HL-60 (cell line): ENCODE measurements around the gene TACC3.

Experiments used
- DNase-seq, 2 experiments: peaks; one replicate each; pipeline ENCODE4 v3.0.0-alpha.2; 2010 to 2020; ENCODE audit warnings: low read depth in 1 of 2, low spot score in 1 of 2
- H3K27ac ChIP-seq: fragments of 250-450 bp; sonication (Bioruptor Pico); replicated peaks from 2 replicates; pipeline ENCODE4 v1.5.1; 2020; ENCODE audit warnings: mild to moderate bottlenecking, moderate library complexity
- H3K27me3 ChIP-seq: fragments of 250-450 bp; sonication (Bioruptor Pico); 2 replicates; pipeline ENCODE4 v1.5.1; 2021; ENCODE audit warnings: mild to moderate bottlenecking, moderate library complexity; ENCODE audit not compliant: insufficient read depth, poor library complexity, severe bottlenecking
- H3K4me3 ChIP-seq: replicated peaks from 2 replicates; pipeline ENCODE4 v1.5.1; 2011; ENCODE audit warnings: mild to moderate bottlenecking, control low read depth, low read length; ENCODE audit not compliant: insufficient read depth
- GABPA ChIP-seq: IDR thresholded peaks from 2 replicates; pipeline ENCODE4 v1.6.1; 2012; ENCODE audit warnings: low read depth
- POLR2AphosphoS5 ChIP-seq: IDR thresholded peaks from 2 replicates; pipeline ENCODE4 v1.6.1; 2012; ENCODE audit warnings: low read depth
- SPI1 ChIP-seq: IDR thresholded peaks from 2 replicates; pipeline ENCODE4 v1.6.1; 2012; ENCODE audit warnings: low read depth, mild to moderate bottlenecking, borderline replicate concordance
- TF ChIP-seq, protein P1 (sequence below): IDR thresholded peaks from one replicate; pipeline ENCODE4 v1.5.1; 2011; ENCODE audit warnings: low read length, control low read depth, inconsistent platforms; ENCODE audit not compliant: insufficient read depth
- TF ChIP-seq, protein P2 (sequence below): IDR thresholded peaks from 2 replicates; pipeline ENCODE4 v1.6.1; 2012; ENCODE audit warnings: low read depth; ENCODE audit not compliant: insufficient replicate concordance

TACC3 gene

DNA sequence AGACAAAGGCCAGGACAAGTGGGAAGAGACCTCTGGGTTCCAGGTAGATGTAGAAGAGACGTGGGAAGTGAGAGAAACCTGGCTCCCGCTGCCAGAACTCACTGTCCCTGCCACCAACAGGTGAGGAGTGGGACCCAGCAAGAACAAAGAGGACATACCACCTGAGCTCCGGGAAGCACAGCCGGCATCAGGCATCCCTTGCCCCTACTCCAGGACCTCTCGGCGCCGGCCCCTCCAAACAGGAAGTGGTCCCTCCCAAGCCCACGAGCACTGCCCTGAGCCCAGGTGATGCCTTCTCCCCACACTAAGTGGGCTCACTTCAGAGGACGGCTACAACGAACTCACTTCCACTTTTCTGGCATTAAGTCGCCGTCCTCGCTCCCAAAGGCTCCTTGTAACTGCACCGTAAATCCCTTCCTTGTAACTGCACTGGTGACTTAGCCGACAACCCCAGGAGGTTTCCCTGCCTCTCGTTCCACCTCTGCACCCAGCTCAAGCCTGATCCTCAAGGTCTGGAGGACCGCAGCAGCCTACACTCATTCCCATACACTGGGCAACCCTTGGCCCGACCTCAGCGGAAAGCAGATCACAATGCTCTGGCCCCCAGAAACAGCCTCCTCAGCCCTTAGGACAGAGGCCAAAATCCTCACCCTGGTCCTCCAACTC, 46.1 kb upstream of the TACC3 start:
- no peak overlapping the region for H3K27ac ChIP-seq
- DNase-seq, result no peak
- no peak overlapping the region for H3K4me3 ChIP-seq
- TF ChIP-seq GABPA, result no peak
- TF ChIP-seq, protein P1, sequence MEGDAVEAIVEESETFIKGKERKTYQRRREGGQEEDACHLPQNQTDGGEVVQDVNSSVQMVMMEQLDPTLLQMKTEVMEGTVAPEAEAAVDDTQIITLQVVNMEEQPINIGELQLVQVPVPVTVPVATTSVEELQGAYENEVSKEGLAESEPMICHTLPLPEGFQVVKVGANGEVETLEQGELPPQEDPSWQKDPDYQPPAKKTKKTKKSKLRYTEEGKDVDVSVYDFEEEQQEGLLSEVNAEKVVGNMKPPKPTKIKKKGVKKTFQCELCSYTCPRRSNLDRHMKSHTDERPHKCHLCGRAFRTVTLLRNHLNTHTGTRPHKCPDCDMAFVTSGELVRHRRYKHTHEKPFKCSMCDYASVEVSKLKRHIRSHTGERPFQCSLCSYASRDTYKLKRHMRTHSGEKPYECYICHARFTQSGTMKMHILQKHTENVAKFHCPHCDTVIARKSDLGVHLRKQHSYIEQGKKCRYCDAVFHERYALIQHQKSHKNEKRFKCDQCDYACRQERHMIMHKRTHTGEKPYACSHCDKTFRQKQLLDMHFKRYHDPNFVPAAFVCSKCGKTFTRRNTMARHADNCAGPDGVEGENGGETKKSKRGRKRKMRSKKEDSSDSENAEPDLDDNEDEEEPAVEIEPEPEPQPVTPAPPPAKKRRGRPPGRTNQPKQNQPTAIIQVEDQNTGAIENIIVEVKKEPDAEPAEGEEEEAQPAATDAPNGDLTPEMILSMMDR, result no peak
- TF ChIP-seq, protein P2, sequence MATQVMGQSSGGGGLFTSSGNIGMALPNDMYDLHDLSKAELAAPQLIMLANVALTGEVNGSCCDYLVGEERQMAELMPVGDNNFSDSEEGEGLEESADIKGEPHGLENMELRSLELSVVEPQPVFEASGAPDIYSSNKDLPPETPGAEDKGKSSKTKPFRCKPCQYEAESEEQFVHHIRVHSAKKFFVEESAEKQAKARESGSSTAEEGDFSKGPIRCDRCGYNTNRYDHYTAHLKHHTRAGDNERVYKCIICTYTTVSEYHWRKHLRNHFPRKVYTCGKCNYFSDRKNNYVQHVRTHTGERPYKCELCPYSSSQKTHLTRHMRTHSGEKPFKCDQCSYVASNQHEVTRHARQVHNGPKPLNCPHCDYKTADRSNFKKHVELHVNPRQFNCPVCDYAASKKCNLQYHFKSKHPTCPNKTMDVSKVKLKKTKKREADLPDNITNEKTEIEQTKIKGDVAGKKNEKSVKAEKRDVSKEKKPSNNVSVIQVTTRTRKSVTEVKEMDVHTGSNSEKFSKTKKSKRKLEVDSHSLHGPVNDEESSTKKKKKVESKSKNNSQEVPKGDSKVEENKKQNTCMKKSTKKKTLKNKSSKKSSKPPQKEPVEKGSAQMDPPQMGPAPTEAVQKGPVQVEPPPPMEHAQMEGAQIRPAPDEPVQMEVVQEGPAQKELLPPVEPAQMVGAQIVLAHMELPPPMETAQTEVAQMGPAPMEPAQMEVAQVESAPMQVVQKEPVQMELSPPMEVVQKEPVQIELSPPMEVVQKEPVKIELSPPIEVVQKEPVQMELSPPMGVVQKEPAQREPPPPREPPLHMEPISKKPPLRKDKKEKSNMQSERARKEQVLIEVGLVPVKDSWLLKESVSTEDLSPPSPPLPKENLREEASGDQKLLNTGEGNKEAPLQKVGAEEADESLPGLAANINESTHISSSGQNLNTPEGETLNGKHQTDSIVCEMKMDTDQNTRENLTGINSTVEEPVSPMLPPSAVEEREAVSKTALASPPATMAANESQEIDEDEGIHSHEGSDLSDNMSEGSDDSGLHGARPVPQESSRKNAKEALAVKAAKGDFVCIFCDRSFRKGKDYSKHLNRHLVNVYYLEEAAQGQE, result no peak
- TF ChIP-seq SPI1, result no peak
- no peak for TF ChIP-seq POLR2AphosphoS5
- no peaks in the 10 kb centered on the region for H3K27me3 ChIP-seq

DNA sequence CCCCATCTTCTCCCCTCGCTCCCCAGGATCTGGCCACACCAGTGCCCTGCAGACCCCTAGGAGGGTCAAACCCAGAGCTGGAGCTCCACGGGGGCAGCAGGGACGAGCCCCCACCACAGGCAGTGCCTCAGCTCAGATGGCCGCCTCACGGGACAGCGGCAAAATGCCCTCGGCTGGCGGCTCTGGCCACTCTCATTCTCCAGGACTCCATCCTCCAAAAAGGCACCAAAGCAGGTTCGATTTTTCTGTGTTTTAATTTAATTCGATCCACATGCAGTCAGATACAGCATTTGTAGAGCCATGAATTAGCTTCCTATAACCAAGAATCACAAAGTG, 45.6 kb upstream of the TACC3 start:
- Histone ChIP-seq H3K27me3 (no peaks in the 10 kb centered on the region), H3K4me3 (no peak overlapping the region), H3K27ac (no peak overlapping the region)
- TF ChIP-seq POLR2AphosphoS5 (no peak), SPI1 (no peak), GABPA (no peak)
- TF ChIP-seq, protein P2, result no peak
- TF ChIP-seq, protein P1, result no peak
- no peak for DNase-seq

DNA sequence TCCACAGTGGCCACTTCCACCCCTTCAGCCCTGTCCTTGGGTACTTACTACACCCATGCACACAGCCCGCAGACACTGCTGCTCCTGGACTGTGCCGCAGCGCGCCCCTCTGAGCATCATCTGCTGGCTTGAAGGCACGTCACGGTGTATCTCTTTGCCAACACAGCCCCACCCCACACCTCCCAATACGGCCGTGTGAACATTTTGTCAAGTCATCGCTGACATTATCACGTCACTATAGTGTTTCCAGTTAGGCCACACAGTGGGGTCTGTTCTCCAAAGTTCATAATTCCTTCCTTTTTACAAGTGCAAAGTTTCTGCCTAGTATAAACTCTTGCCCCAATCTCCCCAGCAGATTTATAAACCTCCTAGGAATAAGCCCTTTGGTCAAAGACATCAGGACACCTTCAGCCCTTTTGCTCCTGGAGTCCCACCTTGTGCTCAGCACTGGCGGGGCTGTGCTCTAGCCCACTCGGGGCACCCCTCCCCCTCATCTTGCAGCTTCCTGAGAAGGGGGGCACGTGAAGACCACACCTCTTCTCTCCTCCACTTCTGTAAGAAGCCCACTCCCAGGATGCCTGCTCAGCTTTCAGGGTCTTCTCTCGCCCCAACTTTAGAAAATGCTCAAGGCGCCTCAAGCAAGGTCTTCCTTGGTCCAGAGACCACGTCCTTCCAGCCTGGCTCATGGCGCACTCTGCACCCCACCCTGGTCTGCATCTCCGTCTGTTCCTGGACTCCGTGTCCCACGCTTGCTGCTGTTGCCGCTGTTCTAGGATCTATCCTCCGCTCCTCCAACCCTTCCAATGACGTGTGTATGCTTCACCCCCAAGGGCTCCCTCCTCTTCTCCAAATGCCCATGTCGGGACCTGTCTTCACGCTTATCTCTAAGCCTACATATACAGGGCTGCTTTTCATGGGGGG, 44.5 kb upstream of the TACC3 start:
- H3K4me3 ChIP-seq, result no peak overlapping the region
- no peaks in the 10 kb centered on the region for H3K27me3 ChIP-seq
- no peak for DNase-seq
- TF ChIP-seq GABPA (no peak), POLR2AphosphoS5 (no peak), SPI1 (no peak)
- TF ChIP-seq, protein P1, result no peak
- TF ChIP-seq, protein P2, result no peak
- no peak overlapping the region for H3K27ac ChIP-seq
